Breast epithelium (tissue), 4 donors: ENCODE measurements around the gene CPXM2. TPM values are rescaled to one million over a fixed set of nuclear protein-coding genes. Genes with fewer than 3 reads are reported as not detected.

Experiments used
- DNase-seq, 2 donors: peaks; one replicate each; pipeline ENCODE4 v3.0.0-alpha.2; 2019; ENCODE audit warnings: low spot score in 2 of 2
- H3K27ac ChIP-seq, 2 donors: fragments of 200-600 bp; sonication (generic) in 1 of 2; one replicate each; pipeline ENCODE4 v1.5.1; 2016 to 2019; ENCODE audit warnings: mild to moderate bottlenecking in 1 of 2
- H3K27me3 ChIP-seq, 2 donors: fragments of 200-600 bp; sonication (generic) in 1 of 2; one replicate each; pipeline versions ENCODE4 v1.5.1 to v1.6.0; 2017 to 2019; ENCODE audit warnings: control low read depth in 1 of 2, mild to moderate bottlenecking in 1 of 2
- H3K36me3 ChIP-seq: fragments of 200-600 bp; one replicate; pipeline ENCODE4 v1.5.1; 2019
- H3K4me1 ChIP-seq, 2 donors: fragments of 200-600 bp; sonication (generic); one replicate each; pipeline ENCODE4 v1.5.1; 2016 to 2019; ENCODE audit warnings: control low read depth in 1 of 2
- H3K4me3 ChIP-seq, 3 donors: fragments of 200-600 bp; sonication (generic); 1 replicate in 2 of 3; 2 replicates in 1 of 3; pipeline ENCODE4 v1.5.1; 2016 to 2019; ENCODE audit warnings: mild to moderate bottlenecking in 3 of 3, moderate library complexity in 2 of 3
- H3K9me3 ChIP-seq, 2 donors: fragments of 200-600 bp; sonication (generic) in 1 of 2; one replicate each; pipeline ENCODE4 v1.5.1; 2016 to 2019; ENCODE audit warnings: control low read depth in 1 of 2
- CTCF ChIP-seq, 3 donors: fragments of 450-650 bp; IDR thresholded peaks; one replicate each; pipeline ENCODE4 v1.5.1; 2016 to 2017; ENCODE audit warnings: antibody characterized with exemption in 3 of 3, mild to moderate bottlenecking in 3 of 3, moderate library complexity in 3 of 3
- POLR2A ChIP-seq: fragments of 450-650 bp; IDR thresholded peaks from one replicate; pipeline ENCODE4 v1.6.1; 2016; ENCODE audit warnings: antibody characterized with exemption, mild to moderate bottlenecking, moderate library complexity
- POLR2AphosphoS5 ChIP-seq, 3 donors: sonication (generic); formaldehyde crosslinking; IDR thresholded peaks; one replicate each; pipeline ENCODE4 v1.6.1; 2017; ENCODE audit warnings: antibody characterized with exemption in 3 of 3
- intact Hi-C: fragments of 100-400 bp; cut with DNase I; formaldehyde crosslinking; loops from one replicate; pipeline ENCODE4 v1.15.1; 2023; ENCODE audit warnings: low total_unique reads
- total RNA-seq, 3 donors: library from RNA; depleted of rRNA; stranded (reverse); fragments of >200 nt; gene quantifications; one replicate each; pipeline ENCODE4 v1.1.0, GENCODE V29; 2016

CPXM2 gene
- total RNA-seq, 3 donors from 2014 or later = 5.3 to 16.7 (median 7.2) TPM

DNA sequence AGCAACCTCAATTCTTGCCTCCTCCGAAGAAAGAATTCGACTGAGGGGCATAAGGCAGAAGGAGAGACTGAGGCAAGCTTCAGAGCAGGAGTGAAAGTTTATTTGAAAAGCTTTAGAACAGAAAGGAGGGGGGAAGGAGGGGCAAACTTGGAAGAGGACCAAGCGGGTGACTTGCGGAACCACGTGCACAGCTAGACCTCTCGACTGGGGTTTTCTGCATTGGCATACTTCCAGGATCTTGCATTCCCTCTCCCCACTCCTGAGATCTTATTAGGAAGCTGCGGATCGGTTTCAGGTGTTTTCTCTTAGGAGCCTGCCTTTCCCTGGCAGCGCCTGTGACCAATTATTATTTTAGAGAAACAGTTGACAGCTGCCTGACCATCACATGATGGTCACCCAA lies 20.3 kb upstream of the CPXM2 start:
- Histone ChIP-seq H3K9me3 (no peaks in the 10 kb centered on the region), H3K27ac (no peak overlapping the region), H3K4me1 (no peaks in the 10 kb centered on the region), H3K27me3 (peaks cover 0 to 8% of the 10 kb centered on the region in 2 donors), H3K36me3 (no peaks in the 10 kb centered on the region), H3K4me3 (no peak overlapping the region)
- intact Hi-C loops = no loop called here
- TF ChIP-seq POLR2A (no peak), CTCF (IDR thresholded peaks at IDR 0.05) (no peak), POLR2AphosphoS5 (IDR thresholded peaks at IDR 0.05) (no peak)
- DNase-seq = no peak

GRCh38 chr10:123909866-123910265 lies 18.3 kb upstream of the CPXM2 start:
- intact Hi-C loops = no loop called here
- H3K9me3 ChIP-seq = no peaks in the 10 kb centered on the region
- TF ChIP-seq POLR2A (no peak), CTCF (IDR thresholded peaks at IDR 0.05) (no peak), POLR2AphosphoS5 (IDR thresholded peaks at IDR 0.05) (no peak)
- no peak overlapping the region for H3K27ac ChIP-seq
- no peaks in the 10 kb centered on the region for H3K36me3 ChIP-seq
- H3K4me1 ChIP-seq = no peaks in the 10 kb centered on the region
- H3K27me3 ChIP-seq = peaks cover 0 to 8% of the 10 kb centered on the region in 2 donors
- H3K4me3 ChIP-seq = no peak overlapping the region
- no peak for DNase-seq

DNA sequence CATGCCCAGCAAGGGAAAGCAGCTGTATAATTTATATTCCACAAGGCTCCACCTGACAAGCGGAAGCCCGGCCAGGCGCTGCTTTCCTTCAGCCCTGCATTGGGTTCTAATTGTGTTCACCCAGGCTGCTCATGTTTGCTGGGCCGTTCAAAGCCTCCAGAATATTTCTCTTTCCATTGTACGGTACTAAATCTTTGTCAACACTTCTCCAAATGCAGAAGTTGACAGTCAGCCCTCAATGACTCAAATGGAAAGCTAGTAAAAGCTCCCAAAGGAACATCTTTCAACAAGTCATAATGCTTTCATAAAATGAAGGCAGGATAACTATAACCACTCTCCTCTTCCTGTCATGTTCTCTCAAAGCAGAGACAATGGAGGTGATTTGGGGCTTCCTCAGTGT lies 17.8 kb upstream of the CPXM2 start:
- peaks cover 0 to 8% of the 10 kb centered on the region in 2 donors for H3K27me3 ChIP-seq
- H3K4me1 ChIP-seq = no peaks in the 10 kb centered on the region
- TF ChIP-seq POLR2A (no peak), CTCF (IDR thresholded peaks at IDR 0.05) (no peak), POLR2AphosphoS5 (IDR thresholded peaks at IDR 0.05) (no peak)

DNA sequence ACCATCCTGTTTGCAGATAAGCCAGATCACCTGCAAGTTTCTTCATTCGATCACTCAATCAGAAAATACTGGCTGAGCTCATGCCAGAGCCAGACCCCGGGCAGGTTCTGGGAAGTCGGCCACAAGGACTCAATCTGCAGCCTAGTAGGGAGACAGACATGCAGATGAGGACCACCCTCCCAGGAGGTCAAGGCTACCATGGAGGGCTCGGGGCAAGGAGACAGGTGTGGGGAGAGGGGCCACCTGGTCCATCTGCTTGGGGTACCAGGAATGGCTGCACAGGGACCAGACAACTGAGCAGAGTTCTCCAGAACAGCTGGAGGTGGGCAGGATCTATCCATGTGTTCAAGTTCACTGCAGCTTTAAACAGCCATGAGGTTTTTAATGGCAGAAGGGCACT lies 16.8 kb upstream of the CPXM2 start:
- Histone ChIP-seq H3K4me3 (no peak overlapping the region), H3K27ac (no peak overlapping the region), H3K4me1 (no peaks in the 10 kb centered on the region), H3K36me3 (no peaks in the 10 kb centered on the region), H3K27me3 (peaks cover 0 to 8% of the 10 kb centered on the region in 2 donors), H3K9me3 (no peaks in the 10 kb centered on the region)
- no peak for TF ChIP-seq POLR2AphosphoS5 (IDR thresholded peaks at IDR 0.05)
- no peak for TF ChIP-seq POLR2A
- TF ChIP-seq CTCF (IDR thresholded peaks at IDR 0.05) = no peak
- intact Hi-C loops = no loop called here
- no peak for DNase-seq

More for the DNA sequence above, 17.8 kb upstream of the CPXM2 start:
- intact Hi-C loops = no loop called here
- H3K9me3 ChIP-seq = no peaks in the 10 kb centered on the region
- H3K36me3 ChIP-seq = no peaks in the 10 kb centered on the region
- H3K4me3 ChIP-seq = no peak overlapping the region
- DNase-seq = no peak
- H3K27ac ChIP-seq = no peak overlapping the region

DNA sequence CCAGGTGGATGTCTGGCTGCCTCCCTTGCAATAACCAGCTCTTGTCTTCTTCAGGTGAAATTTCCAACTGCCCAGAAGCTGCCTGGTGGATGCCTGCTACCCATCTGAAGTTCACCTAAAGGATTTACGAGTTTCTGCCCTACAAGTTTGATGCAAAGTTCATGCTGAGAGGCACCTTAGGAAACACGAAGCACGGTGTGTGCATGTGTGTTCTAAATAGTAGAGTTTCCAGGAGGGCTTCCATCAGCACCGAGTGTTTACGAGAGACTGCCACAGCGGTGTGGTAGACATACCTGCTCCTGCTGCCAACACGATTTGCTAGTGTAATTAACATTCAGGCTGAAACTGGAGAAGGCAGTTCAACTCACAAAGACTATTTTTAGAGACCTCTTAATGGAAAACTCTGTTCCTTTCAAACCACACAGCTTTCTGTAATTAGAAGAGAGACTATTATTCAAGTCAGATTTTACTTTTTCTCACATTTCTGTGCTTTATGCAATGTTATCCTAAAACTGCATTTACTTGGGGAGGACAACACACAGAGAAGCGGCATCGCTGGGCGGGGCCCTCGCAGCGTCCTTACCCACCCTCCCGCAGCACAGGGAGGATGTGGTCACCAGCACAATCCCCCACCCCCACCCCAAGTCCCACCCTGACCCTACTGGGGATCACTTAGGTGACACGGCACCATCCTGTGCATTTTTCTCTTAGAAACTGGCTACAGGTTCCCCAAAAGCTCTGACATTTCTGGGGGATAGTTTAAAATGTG lies 15.5 kb upstream of the CPXM2 start:
- TF ChIP-seq POLR2AphosphoS5 (IDR thresholded peaks at IDR 0.05) (no peak), POLR2A (no peak), CTCF (IDR thresholded peaks at IDR 0.05) (no peak)
- no peaks in the 10 kb centered on the region for H3K9me3 ChIP-seq
- no peak overlapping the region for H3K4me3 ChIP-seq
- H3K4me1 ChIP-seq = no peaks in the 10 kb centered on the region
- no peak overlapping the region for H3K27ac ChIP-seq
- peaks cover 0 to 8% of the 10 kb centered on the region in 2 donors for H3K27me3 ChIP-seq
- no peak for DNase-seq
- no peaks in the 10 kb centered on the region for H3K36me3 ChIP-seq
- intact Hi-C loops = no loop called here
